MCF 10A (cell line): ENCODE measurements around the gene DNM3. TPM values are rescaled to one million over a fixed set of nuclear protein-coding genes. Genes with fewer than 3 reads are reported as not detected.

Source experiments
- BruUV-seq: library from RNA; stranded (reverse); fragments of 400-500 nt; replicated peaks from 2 replicates; lab custom pipeline; 2021; lab: Mats Ljungman, UMichigan
- CTCF ChIA-PET: fragments of 300-600 bp; sonication (Branson Sonifier 250); formaldehyde crosslinking; extraction: SDS; loops from one replicate; lab custom pipeline; 2021; ENCODE audit warnings: antibody characterized with exemption, inconsistent platforms; lab: Yijun Ruan, JAX
- POLR2A ChIA-PET: fragments of 300-600, 350-650 bp; sonication (Branson Sonifier 250); formaldehyde crosslinking; extraction: SDS; loops from one replicate; lab custom pipeline; 2020; ENCODE audit warnings: antibody characterized with exemption, inconsistent platforms; lab: Yijun Ruan, JAX
- DNase-seq: peaks from one replicate; pipeline ENCODE4 v3.0.0-alpha.2; 2018; ENCODE audit not compliant: unreplicated experiment
- H3K27ac Mint-ChIP-seq: one replicate; pipeline ENCODE4 v1.8.0; 2022; ENCODE audit warnings: mild to moderate bottlenecking, low read depth, mixed read lengths; ENCODE audit not compliant: unreplicated experiment
- H3K27me3 Mint-ChIP-seq: one replicate; pipeline ENCODE4 v1.8.0; 2022; ENCODE audit warnings: mixed read lengths; ENCODE audit not compliant: insufficient read depth, unreplicated experiment
- H3K36me3 Mint-ChIP-seq: one replicate; pipeline ENCODE4 v1.8.0; 2022; ENCODE audit warnings: mild to moderate bottlenecking, moderate library complexity, mixed read lengths; ENCODE audit not compliant: insufficient read depth, unreplicated experiment
- H3K4me1 Mint-ChIP-seq: one replicate; pipeline ENCODE4 v1.8.0; 2022; ENCODE audit warnings: mixed read lengths; ENCODE audit not compliant: insufficient read depth, unreplicated experiment
- H3K4me3 Mint-ChIP-seq: one replicate; pipeline ENCODE4 v1.8.0; 2022; ENCODE audit warnings: mild to moderate bottlenecking, moderate library complexity, mixed read lengths; ENCODE audit not compliant: unreplicated experiment
- H3K9me3 Mint-ChIP-seq: one replicate; pipeline ENCODE4 v1.8.0; 2022; ENCODE audit warnings: mixed read lengths; ENCODE audit not compliant: unreplicated experiment
- intact Hi-C: fragments of 100-400 bp; cut with micrococcal nuclease; formaldehyde crosslinking; loops from 2 replicates; pipeline ENCODE4 v1.14.1; 2022
- total RNA-seq: library from RNA; stranded (reverse); gene quantifications from 2 replicates; pipeline ENCODE4 v1.2.3, GENCODE V29; 2022
- TF ChIP-seq, protein P1 (sequence below): fragments of 200-600 bp; IDR thresholded peaks from one replicate; pipeline ENCODE4 v1.8.0; 2022; ENCODE audit warnings: antibody characterized with exemption, mild to moderate bottlenecking; ENCODE audit not compliant: unreplicated experiment

DNM3 gene
- total RNA-seq, 1 experiment from 2014 or later, result 0.68 TPM

DNA sequence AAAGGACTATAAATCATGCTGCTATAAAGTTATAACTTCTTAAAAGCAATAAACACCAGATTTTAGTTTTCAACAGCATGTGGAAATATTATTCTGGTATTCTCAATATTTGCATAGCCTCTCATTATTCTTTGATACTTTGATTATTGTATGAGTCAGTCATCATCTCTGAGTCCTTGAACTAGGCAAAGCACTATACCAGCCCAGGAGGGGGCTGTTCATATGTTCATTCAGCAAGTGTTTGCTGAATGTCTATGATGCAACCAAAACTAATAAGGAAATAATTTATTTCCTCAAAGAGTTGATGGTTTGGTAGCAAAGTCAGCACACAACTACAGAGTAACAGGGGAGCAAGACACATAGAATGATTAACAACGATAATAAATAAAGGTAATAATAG lies 403.6 kb downstream of the DNM3 start:
- ChIA-PET POLR2A (no interaction called here), CTCF (no interaction called here)
- no peak for DNase-seq
- Mint-ChIP-seq H3K27me3 (no peaks in the 10 kb centered on the region), H3K4me3 (no peak overlapping the region), H3K27ac (no peak overlapping the region), H3K36me3 (no peaks in the 10 kb centered on the region), H3K4me1 (no peaks in the 10 kb centered on the region), H3K9me3 (no peaks in the 10 kb centered on the region)
- BruUV-seq, result no TSS peak
- intact Hi-C loops, result no loop called here
- TF ChIP-seq, protein P1, sequence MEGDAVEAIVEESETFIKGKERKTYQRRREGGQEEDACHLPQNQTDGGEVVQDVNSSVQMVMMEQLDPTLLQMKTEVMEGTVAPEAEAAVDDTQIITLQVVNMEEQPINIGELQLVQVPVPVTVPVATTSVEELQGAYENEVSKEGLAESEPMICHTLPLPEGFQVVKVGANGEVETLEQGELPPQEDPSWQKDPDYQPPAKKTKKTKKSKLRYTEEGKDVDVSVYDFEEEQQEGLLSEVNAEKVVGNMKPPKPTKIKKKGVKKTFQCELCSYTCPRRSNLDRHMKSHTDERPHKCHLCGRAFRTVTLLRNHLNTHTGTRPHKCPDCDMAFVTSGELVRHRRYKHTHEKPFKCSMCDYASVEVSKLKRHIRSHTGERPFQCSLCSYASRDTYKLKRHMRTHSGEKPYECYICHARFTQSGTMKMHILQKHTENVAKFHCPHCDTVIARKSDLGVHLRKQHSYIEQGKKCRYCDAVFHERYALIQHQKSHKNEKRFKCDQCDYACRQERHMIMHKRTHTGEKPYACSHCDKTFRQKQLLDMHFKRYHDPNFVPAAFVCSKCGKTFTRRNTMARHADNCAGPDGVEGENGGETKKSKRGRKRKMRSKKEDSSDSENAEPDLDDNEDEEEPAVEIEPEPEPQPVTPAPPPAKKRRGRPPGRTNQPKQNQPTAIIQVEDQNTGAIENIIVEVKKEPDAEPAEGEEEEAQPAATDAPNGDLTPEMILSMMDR, result no peak

DNA sequence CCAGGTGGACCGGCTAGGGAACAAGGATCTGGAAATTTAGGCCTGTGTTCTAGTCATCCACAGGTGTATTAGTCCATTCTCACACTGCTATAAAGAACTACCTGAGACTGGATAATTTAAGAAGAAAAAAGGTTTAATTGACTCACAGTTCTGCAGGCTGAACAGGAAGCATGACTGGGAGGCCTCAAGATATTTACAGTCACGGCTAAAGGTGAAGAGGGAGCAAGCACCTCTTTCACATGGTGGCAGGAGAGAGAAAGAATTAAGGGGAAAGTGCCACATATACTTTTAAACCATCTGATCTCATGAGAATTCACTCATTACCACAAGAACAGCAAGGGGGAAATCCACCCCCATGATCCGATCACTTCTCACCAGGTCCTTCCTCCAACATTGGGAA lies 404.5 kb downstream of the DNM3 start:
- TF ChIP-seq, protein P1, result no peak
- ChIA-PET CTCF (no interaction called here), POLR2A (no interaction called here)
- no peaks in the 10 kb centered on the region for H3K4me1 Mint-ChIP-seq
- no TSS peak for BruUV-seq
- no peak for DNase-seq
- no peak overlapping the region for H3K27ac Mint-ChIP-seq
- no peaks in the 10 kb centered on the region for H3K9me3 Mint-ChIP-seq
- no peaks in the 10 kb centered on the region for H3K36me3 Mint-ChIP-seq
- no peak overlapping the region for H3K4me3 Mint-ChIP-seq
- intact Hi-C loops, result no loop called here
- no peaks in the 10 kb centered on the region for H3K27me3 Mint-ChIP-seq

DNA sequence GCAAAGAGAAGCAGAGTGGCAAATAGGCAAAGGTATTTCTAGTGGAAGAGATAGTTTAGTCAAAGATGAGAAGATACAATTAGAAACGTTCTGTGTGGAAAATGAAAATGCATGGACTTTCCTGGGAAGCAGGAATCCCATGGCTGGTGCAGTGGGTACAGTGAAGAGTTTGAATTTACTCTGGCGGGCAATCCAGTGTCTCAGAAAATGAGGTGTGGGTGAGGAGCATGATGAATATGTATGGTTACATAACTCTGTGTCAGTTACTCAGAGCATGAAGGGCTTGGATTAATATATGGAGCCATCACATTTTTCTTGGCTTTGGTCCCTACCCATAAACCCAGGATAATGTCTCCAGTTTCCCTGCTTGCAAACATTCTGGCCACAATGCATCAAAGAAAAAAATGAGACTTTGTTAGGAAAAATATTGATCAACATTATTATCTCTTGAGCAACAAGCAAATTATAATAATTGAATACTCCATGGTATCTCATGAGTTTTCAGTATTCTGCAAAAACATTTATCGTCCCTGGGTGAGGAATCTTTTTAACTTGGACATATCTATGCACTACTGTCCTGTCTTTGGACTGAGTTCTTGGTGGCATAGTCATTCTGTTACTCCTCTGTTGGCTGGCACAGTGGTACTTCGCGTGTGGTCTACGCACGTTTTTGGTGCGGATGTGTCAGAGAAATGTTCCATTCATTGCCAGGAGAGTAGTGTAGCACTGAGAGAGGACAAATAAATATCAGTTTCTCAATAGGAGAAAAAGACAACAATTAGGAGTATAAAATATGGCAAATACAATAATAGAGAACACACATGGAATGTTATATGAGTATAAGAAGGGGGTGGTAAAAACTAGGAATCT lies 405.5 kb downstream of the DNM3 start:
- peak; percentile 56 for DNase-seq
- Mint-ChIP-seq H3K27me3 (no peaks in the 10 kb centered on the region), H3K4me1 (no peaks in the 10 kb centered on the region), H3K27ac (no peak overlapping the region), H3K4me3 (no peak overlapping the region), H3K9me3 (no peaks in the 10 kb centered on the region), H3K36me3 (no peaks in the 10 kb centered on the region)
- TF ChIP-seq, protein P1, result no peak
- no TSS peak for BruUV-seq
- intact Hi-C loops, result no loop called here
- POLR2A ChIA-PET, result no interaction called here
- CTCF ChIA-PET, result no interaction called here

DNA sequence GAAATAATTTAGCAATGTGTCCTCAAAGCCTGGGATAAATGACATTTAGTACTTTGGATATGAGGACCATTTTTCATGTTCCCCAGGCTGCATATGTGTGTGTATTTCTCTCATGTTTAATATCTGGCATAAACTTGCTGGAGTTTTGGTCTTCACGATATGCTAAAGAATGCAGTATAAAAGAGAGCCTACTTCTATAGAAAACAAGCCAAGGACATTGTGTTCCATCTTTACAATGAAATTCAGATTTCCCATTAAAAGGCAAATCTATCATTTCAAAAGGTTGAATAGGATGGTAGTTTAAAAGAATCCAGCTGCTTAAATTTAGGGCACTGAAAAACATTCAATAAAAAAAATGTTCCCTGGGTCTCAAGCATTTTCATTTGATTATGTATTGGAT lies 410.2 kb downstream of the DNM3 start:
- no TSS peak for BruUV-seq
- POLR2A ChIA-PET, result no interaction called here
- no peak overlapping the region for H3K27ac Mint-ChIP-seq

More for the DNA sequence above, 410.2 kb downstream of the DNM3 start:
- no peak overlapping the region for H3K4me3 Mint-ChIP-seq
- peaks cover 18% of the 10 kb centered on the region for H3K4me1 Mint-ChIP-seq
- intact Hi-C loops, result no loop called here
- TF ChIP-seq, protein P1, result no peak
- H3K27me3 Mint-ChIP-seq, result no peaks in the 10 kb centered on the region
- H3K36me3 Mint-ChIP-seq, result no peaks in the 10 kb centered on the region
- H3K9me3 Mint-ChIP-seq, result no peaks in the 10 kb centered on the region
- CTCF ChIA-PET, result interaction anchor here (0.8 kb wide), 1 partner anchor 161 kb away, joined by 3 read pairs; no protein-coding TSS in a partner anchor
- no peak for DNase-seq
